HCT116 (cell line): ENCODE measurements around the gene PROX1. TPM values are rescaled to one million over a fixed set of nuclear protein-coding genes. Genes with fewer than 3 reads are reported as not detected.

Experiments used
- ATAC-seq: fragments of 200-7000 bp; cut with Tn5 transposase; 2 replicates; pipeline ENCODE4 v1.9.1; 2020; ENCODE audit warnings: mild to moderate bottlenecking, moderate library complexity
- BruUV-seq: library from RNA; stranded (reverse); fragments of 400-500 nt; replicated peaks from 2 replicates; lab custom pipeline; 2021; lab: Mats Ljungman, UMichigan
- CTCF ChIA-PET: fragments of 300-600 bp; sonication (Branson Sonifier 250); formaldehyde crosslinking; loops from one replicate; lab custom pipeline; 2021; ENCODE audit warnings: antibody characterized with exemption; lab: Charles Lee
- POLR2A ChIA-PET: fragments of 300-600, 350-600 bp; sonication (Branson Sonifier 250); formaldehyde crosslinking; loops from one replicate; lab custom pipeline; 2021; ENCODE audit warnings: antibody characterized with exemption; lab: Charles Lee
- RAD21 ChIA-PET, 2 experiments: fragments of 300-600 bp; sonication (Branson Sonifier 250); formaldehyde crosslinking; loops; one replicate each; lab custom pipeline; 2023; ENCODE audit warnings: low total read pairs in 2 of 2; ENCODE audit not compliant: uncharacterized antibody in 2 of 2, unreplicated experiment in 2 of 2, low non-redundant PET in 1 of 2; lab: Charles Lee
- DNase-seq: peaks from one replicate; pipeline ENCODE4 v3.0.0-alpha.2; 2010; ENCODE audit warnings: low read depth, low spot score
- H2AFZ ChIP-seq: fragments of 200-600 bp; shearing (Covaris generic), sonication (generic); 2 replicates; pipeline ENCODE4 v1.6.1; 2017; ENCODE audit warnings: low read depth, mixed run types, mixed read lengths, antibody characterized with exemption, low read length; ENCODE audit not compliant: poor library complexity, severe bottlenecking
- H3K27ac ChIP-seq: 2 replicates; pipeline ENCODE4 v1.5.1; 2012; ENCODE audit warnings: low read depth, low read length
- H3K27me3 ChIP-seq: fragments of 200-600 bp; sonication (generic); 2 replicates; pipeline ENCODE4 v1.6.1; 2016; ENCODE audit warnings: mixed run types, low read length, mixed read lengths; ENCODE audit not compliant: insufficient read depth
- H3K36me3 ChIP-seq, 2 experiments: fragments of 200-500 bp in 1 of 2; fragments of 200-600 bp in 1 of 2; sonication (Bioruptor generic) in 1 of 2; sonication (generic) in 1 of 2; 2 replicates each; pipeline versions ENCODE4 v1.5.1 to v1.6.1; 2014 to 2016; ENCODE audit warnings: low read length in 2 of 2, inconsistent platforms in 1 of 2, mixed read lengths in 1 of 2, mixed run types in 1 of 2; ENCODE audit not compliant: insufficient read depth in 2 of 2, control insufficient read depth in 1 of 2
- H3K4me1 ChIP-seq, 2 experiments: fragments of 200-600 bp in 1 of 2; sonication (generic) in 1 of 2; 2 replicates each; pipeline versions ENCODE4 v1.5.1 to v1.6.1; 2012 to 2017; ENCODE audit warnings: low read length in 2 of 2, inconsistent platforms in 1 of 2, mild to moderate bottlenecking in 1 of 2, mixed read lengths in 1 of 2, mixed run types in 1 of 2, moderate library complexity in 1 of 2; ENCODE audit not compliant: insufficient read depth in 2 of 2, control insufficient read depth in 1 of 2
- H3K4me2 ChIP-seq: fragments of 200-600 bp; sonication (generic); 2 replicates; pipeline ENCODE4 v1.6.1; 2017; ENCODE audit warnings: mixed run types, low read length, mixed read lengths
- H3K4me3 ChIP-seq, 2 experiments: fragments of 200-600 bp in 1 of 2; sonication (generic) in 1 of 2; replicated peaks in 1 of 2; 2 replicates each; pipeline ENCODE4 v1.5.1; 2011 to 2016; ENCODE audit warnings: low read length in 2 of 2, control low read depth in 1 of 2, low read depth in 1 of 2, mild to moderate bottlenecking in 1 of 2, mixed read lengths in 1 of 2, mixed run types in 1 of 2
- H3K79me2 ChIP-seq: fragments of 200-600 bp; sonication (generic); 2 replicates; pipeline ENCODE4 v1.6.1; 2017; ENCODE audit warnings: mild to moderate bottlenecking, mixed run types, low read length, moderate library complexity, mixed read lengths; ENCODE audit not compliant: insufficient read depth
- H3K9ac ChIP-seq: fragments of 200-600 bp; sonication (generic); 2 replicates; pipeline ENCODE4 v1.6.1; 2016; ENCODE audit warnings: low read length, mixed read lengths
- H3K9me2 ChIP-seq: fragments of 200-600 bp; sonication (generic), shearing (Covaris generic); 2 replicates; pipeline ENCODE4 v1.6.1; 2017; ENCODE audit warnings: mixed run types, mild to moderate bottlenecking, moderate library complexity; ENCODE audit not compliant: insufficient read depth
- H3K9me3 ChIP-seq, 2 experiments: fragments of 200-500 bp in 1 of 2; fragments of 200-600 bp in 1 of 2; sonication (Bioruptor generic) in 1 of 2; sonication (generic) in 1 of 2; 2 replicates each; pipeline ENCODE4 v1.6.1; 2014 to 2017; ENCODE audit warnings: low read length in 2 of 2, mixed read lengths in 2 of 2, inconsistent platforms in 1 of 2, low read depth in 1 of 2, mild to moderate bottlenecking in 1 of 2, mixed run types in 1 of 2, moderate library complexity in 1 of 2; ENCODE audit not compliant: control insufficient read depth in 1 of 2, insufficient read depth in 1 of 2
- H4K20me1 ChIP-seq: fragments of 200-600 bp; sonication (generic), shearing (Covaris generic); 2 replicates; pipeline ENCODE4 v1.6.1; 2017; ENCODE audit warnings: mixed run types, mild to moderate bottlenecking, moderate library complexity; ENCODE audit not compliant: insufficient read depth
- ATF3 ChIP-seq: IDR thresholded peaks from 2 replicates; pipeline ENCODE4 v1.6.1; 2012
- CEBPB ChIP-seq: IDR thresholded peaks from 2 replicates; pipeline ENCODE4 v1.6.1; 2012; ENCODE audit warnings: low read depth
- EGR1 ChIP-seq: IDR thresholded peaks from 2 replicates; pipeline ENCODE4 v1.6.1; 2012; ENCODE audit warnings: low read depth
- FOSL1 ChIP-seq: IDR thresholded peaks from 2 replicates; pipeline ENCODE4 v1.6.1; 2012; ENCODE audit warnings: low read depth
- JUND ChIP-seq: IDR thresholded peaks from 2 replicates; pipeline ENCODE4 v1.6.1; 2012
- MAX ChIP-seq: IDR thresholded peaks from 2 replicates; pipeline ENCODE4 v1.6.1; 2012
- POLR2A ChIP-seq: IDR thresholded peaks from 2 replicates; pipeline ENCODE4 v1.7.0; 2011; ENCODE audit warnings: borderline replicate concordance; ENCODE audit not compliant: insufficient read depth, insufficient read length; ENCODE audit errors: extremely low read depth
- POLR2AphosphoS5 ChIP-seq: IDR thresholded peaks from 2 replicates; pipeline ENCODE4 v1.6.1; 2011; ENCODE audit warnings: mild to moderate bottlenecking, low read depth, low read length, moderate library complexity
- RAD21 ChIP-seq: IDR thresholded peaks from 2 replicates; pipeline ENCODE4 v1.6.1; 2012; ENCODE audit warnings: low read depth, mild to moderate bottlenecking
- SIN3A ChIP-seq: IDR thresholded peaks from 2 replicates; pipeline ENCODE4 v1.6.1; 2012; ENCODE audit warnings: low read depth
- SP1 ChIP-seq: IDR thresholded peaks from 2 replicates; pipeline ENCODE4 v1.6.1; 2012; ENCODE audit warnings: low read depth
- SRF ChIP-seq: IDR thresholded peaks from 2 replicates; pipeline ENCODE4 v1.6.1; 2012; ENCODE audit warnings: low read depth
- TCF7L2 ChIP-seq: IDR thresholded peaks from 2 replicates; pipeline ENCODE4 v1.7.0; 2011; ENCODE audit warnings: borderline replicate concordance, inconsistent platforms; ENCODE audit not compliant: insufficient read depth, insufficient read length; ENCODE audit errors: extremely low read depth
- ZBTB33 ChIP-seq: IDR thresholded peaks from 2 replicates; pipeline ENCODE4 v1.6.1; 2011; ENCODE audit warnings: mild to moderate bottlenecking, low read length, moderate library complexity; ENCODE audit not compliant: insufficient replicate concordance; ENCODE audit errors: extremely low read depth
- ZFX ChIP-seq: fragments of 450-650 bp; IDR thresholded peaks from 2 replicates; pipeline ENCODE4 v1.6.1; 2017
- ZNF274 ChIP-seq: fragments of 200-500 bp; sonication (Bioruptor generic); IDR thresholded peaks from 2 replicates; pipeline ENCODE4 v1.6.1; 2014; ENCODE audit warnings: mild to moderate bottlenecking, low read depth, low read length, inconsistent platforms
- intact Hi-C: fragments of 100-400 bp; cut with micrococcal nuclease; formaldehyde crosslinking; loops from 2 replicates; pipeline ENCODE4 v1.10.0; 2022
- total RNA-seq: library from RNA; stranded (reverse); gene quantifications from one replicate; pipeline ENCODE4 v1.2.1, GENCODE V29; 2021; ENCODE audit not compliant: unreplicated experiment

The PROX1 gene
- total RNA-seq, 1 experiment from 2014 or later: 0.22 TPM

- intact Hi-C loops: no loop called here
- no peaks in the 10 kb centered on the region for H3K36me3 ChIP-seq
- no peaks in the 10 kb centered on the region for H4K20me1 ChIP-seq
- no peaks in the 10 kb centered on the region for H3K79me2 ChIP-seq
- CTCF ChIA-PET: no interaction called here
- ATAC-seq (no peak), DNase-seq (no peak)
- TF ChIP-seq ZFX (no peak), JUND (no peak), EGR1 (no peak), SRF (no peak)
- no TSS peak for BruUV-seq
- no peaks in the 10 kb centered on the region for H3K4me1 ChIP-seq
- RAD21 ChIA-PET: no interaction called here
- no peak overlapping the region for H3K9ac ChIP-seq
- no peak overlapping the region for H3K4me3 ChIP-seq
- H3K4me2 ChIP-seq: no peak overlapping the region
- no peaks in the 10 kb centered on the region for H3K9me3 ChIP-seq
- POLR2A ChIA-PET: no interaction called here
- H3K9me2 ChIP-seq: no peaks in the 10 kb centered on the region
- peaks cover 22% of the 10 kb centered on the region for H3K27me3 ChIP-seq
- no peak overlapping the region for H2AFZ ChIP-seq
- no peak overlapping the region for H3K27ac ChIP-seq
These were observed 87.7 kb downstream of the PROX1 start for GRCh38 chr1:214075305-214075998.

- ATAC-seq: no peak
- BruUV-seq: no TSS peak
- POLR2A ChIA-PET: no interaction called here
- TF ChIP-seq SP1 (no peak), MAX (no peak), CEBPB (no peak), ZBTB33 (no peak), POLR2A (no peak), FOSL1 (no peak), TCF7L2 (no peak), RAD21 (no peak), SRF (no peak), ZNF274 (no peak), POLR2AphosphoS5 (no peak), ATF3 (no peak), SIN3A (no peak)
These were observed 88.4 kb downstream of the PROX1 start for GRCh38 chr1:214075999-214076707.

More at GRCh38 chr1:214075999-214076707, 88.4 kb downstream of the PROX1 start:
- ChIA-PET RAD21 (no interaction called here), CTCF (no interaction called here)
- H3K27ac ChIP-seq: no peak overlapping the region
- H3K36me3 ChIP-seq: no peaks in the 10 kb centered on the region
- H3K4me1 ChIP-seq: no peaks in the 10 kb centered on the region
- intact Hi-C loops: no loop called here
- no peak for DNase-seq
- H3K4me3 ChIP-seq: no peak overlapping the region
- no peaks in the 10 kb centered on the region for H3K9me3 ChIP-seq
- H3K27me3 ChIP-seq: peaks cover 22% of the 10 kb centered on the region
- no peak overlapping the region for H2AFZ ChIP-seq
- no peaks in the 10 kb centered on the region for H3K79me2 ChIP-seq
- no peaks in the 10 kb centered on the region for H4K20me1 ChIP-seq
- H3K9me2 ChIP-seq: no peaks in the 10 kb centered on the region
- H3K9ac ChIP-seq: no peak overlapping the region
- H3K4me2 ChIP-seq: no peak overlapping the region
